Measurements from ENCODE around the gene APMAP. TPM values are rescaled to one million over a fixed set of nuclear protein-coding genes. Genes with fewer than 3 reads are reported as not detected.

The APMAP gene
- total and polyA plus RNA-seq, 4 donors: 132 to 378 (median 234) TPM

- TF ChIP-seq CTCF (IDR thresholded peaks at IDR 0.05; ENCODE audit: low read depth, low read length, missing input control) (no peak), RAD21 (IDR thresholded peaks at IDR 0.05) (no peak), NR2F2 (IDR thresholded peaks at IDR 0.05) (no peak), JUND (IDR thresholded peaks at IDR 0.05) (no peak), TAF1 (conservative IDR thresholded peaks at IDR 0.05) (no peak), HNF4A (conservative IDR thresholded peaks at IDR 0.05) (no peak), ATF3 (IDR thresholded peaks at IDR 0.05) (no peak), EGR1 (IDR thresholded peaks at IDR 0.05; ENCODE audit: low read depth in 2 of 2) (no peak), RXRA (IDR thresholded peaks at IDR 0.05) (no peak), SP1 (IDR thresholded peaks at IDR 0.05) (no peak), GABPA (IDR thresholded peaks at IDR 0.05 in 1 of 2, conservative IDR thresholded peaks at IDR 0.05 in 1 of 2) (no peak), REST (IDR thresholded peaks at IDR 0.05) (no peak), MAX (IDR thresholded peaks at IDR 0.05) (no peak), YY1 (IDR thresholded peaks at IDR 0.05) (no peak), ZBTB33 (IDR thresholded peaks at IDR 0.05) (no peak), FOXA1 (IDR thresholded peaks at IDR 0.05) (no peak)
- Histone ChIP-seq H3K9ac (ENCODE audit: low read depth in 1 of 2, low read length in 2 of 2) (no peak overlapping the region), H3K9me3 (ENCODE audit: control insufficient read depth in 4 of 4, low read length in 3 of 4) (no peaks in the 10 kb centered on the region), H3K27me3 (ENCODE audit: control insufficient read depth in 4 of 4, insufficient read depth in 4 of 4, low read length in 3 of 4) (no peaks in the 10 kb centered on the region), H3K36me3 (ENCODE audit: control insufficient read depth in 4 of 4, insufficient read depth in 3 of 4, low read depth in 1 of 4, low read length in 3 of 4) (no peaks in the 10 kb centered on the region), H3K4me3 (ENCODE audit: low read depth in 1 of 3, low read length in 3 of 3) (no peak overlapping the region), H3K27ac (ENCODE audit: low read depth in 1 of 2, low read length in 2 of 2) (no peak overlapping the region), H3K4me1 (ENCODE audit: control insufficient read depth in 4 of 4, insufficient read depth in 4 of 4, low read length in 3 of 4) (peaks cover 0 to 8% (median 2%) of the 10 kb centered on the region in 4 donors)
- 98% methylated on average over 6 of the region's 6 CpGs for WGBS
- DNase-seq (ENCODE audit: low spot score): no peak
These were observed 28.8 kb upstream of the APMAP start for GRCh38 chr20:25021336-25021735.

- H3K9me3 ChIP-seq (ENCODE audit: control insufficient read depth in 4 of 4, low read length in 3 of 4): no peaks in the 10 kb centered on the region
- no peak overlapping the region for H3K27ac ChIP-seq (ENCODE audit: low read depth in 1 of 2, low read length in 2 of 2)
- no peak for TF ChIP-seq CTCF (IDR thresholded peaks at IDR 0.05; ENCODE audit: low read depth, low read length, missing input control)
- no peak for TF ChIP-seq FOXA1 (IDR thresholded peaks at IDR 0.05)
- no peak for TF ChIP-seq NR2F2 (IDR thresholded peaks at IDR 0.05)
- no peak for TF ChIP-seq YY1 (IDR thresholded peaks at IDR 0.05)
- TF ChIP-seq TAF1 (conservative IDR thresholded peaks at IDR 0.05): no peak
- no peak for TF ChIP-seq ATF3 (IDR thresholded peaks at IDR 0.05)
- TF ChIP-seq HNF4G (IDR thresholded peaks at IDR 0.05): no peak
- TF ChIP-seq JUND (IDR thresholded peaks at IDR 0.05): no peak
- TF ChIP-seq GABPA (IDR thresholded peaks at IDR 0.05 in 1 of 2, conservative IDR thresholded peaks at IDR 0.05 in 1 of 2): no peak
- TF ChIP-seq SP1 (IDR thresholded peaks at IDR 0.05): no peak
These were observed 28.4 kb upstream of the APMAP start for GRCh38 chr20:25020901-25021301.

More at GRCh38 chr20:25020901-25021301, 28.4 kb upstream of the APMAP start:
- Histone ChIP-seq H3K4me3 (ENCODE audit: low read depth in 1 of 3, low read length in 3 of 3) (no peak overlapping the region), H3K4me1 (ENCODE audit: control insufficient read depth in 4 of 4, insufficient read depth in 4 of 4, low read length in 3 of 4) (peaks cover 0 to 8% (median 2%) of the 10 kb centered on the region in 4 donors), H3K9ac (ENCODE audit: low read depth in 1 of 2, low read length in 2 of 2) (no peak overlapping the region), H3K36me3 (ENCODE audit: control insufficient read depth in 4 of 4, insufficient read depth in 3 of 4, low read depth in 1 of 4, low read length in 3 of 4) (no peaks in the 10 kb centered on the region), H3K27me3 (ENCODE audit: control insufficient read depth in 4 of 4, insufficient read depth in 4 of 4, low read length in 3 of 4) (no peaks in the 10 kb centered on the region)
- no peak for DNase-seq (ENCODE audit: low spot score)
- WGBS: 84% methylated on average over 6 of the region's 6 CpGs

Measured in liver (tissue), 9 donors.